Epithelial cell of proximal tubule (primary cell): ENCODE results near the gene DDX42. TPM values are rescaled to one million over a fixed set of nuclear protein-coding genes. Genes with fewer than 3 reads are reported as not detected.

ENCODE experiments used
- DNase-seq: peaks from one replicate; pipeline ENCODE4 v3.0.0-alpha.2; 2011; ENCODE audit warnings: low read depth
- H3K4me3 ChIP-seq: 2 replicates; pipeline ENCODE4 v1.5.1; 2011; ENCODE audit warnings: low read depth, mild to moderate bottlenecking, low read length
- CTCF ChIP-seq: conservative IDR thresholded peaks from 2 replicates; pipeline ENCODE4 v1.5.1; 2012; ENCODE audit warnings: low read depth, mild to moderate bottlenecking, low read length
- total RNA-seq: library from RNA; depleted of rRNA; stranded (reverse); fragments of >200 nt; gene quantifications from 2 replicates; pipeline ENCODE4 v1.2.3, GENCODE V29; 2015

The DDX42 gene
- total RNA-seq, 1 donor from 2014 or later, result 44.6 TPM

GRCh38 chr17:63821804-63822203, 47.8 kb downstream of the DDX42 start:
- no peak overlapping the region for H3K4me3 ChIP-seq
- DNase-seq, result no peak
- TF ChIP-seq CTCF, result no peak

GRCh38 chr17:63822537-63822936, 48.6 kb downstream of the DDX42 start:
- no peak overlapping the region for H3K4me3 ChIP-seq
- DNase-seq, result no peak
- no peak for TF ChIP-seq CTCF

- H3K4me3 ChIP-seq, result no peak overlapping the region
- no peak for TF ChIP-seq CTCF
- no peak for DNase-seq
Measured at GRCh38 chr17:63823659-63824331, 49.8 kb downstream of the DDX42 start.

- no peak for TF ChIP-seq CTCF
- no peak overlapping the region for H3K4me3 ChIP-seq
- DNase-seq, result no peak
Measured at GRCh38 chr17:63824362-63824761, 50.4 kb downstream of the DDX42 start.

- H3K4me3 ChIP-seq, result peak overlapping the region; percentile 97
- no peak for DNase-seq
- TF ChIP-seq CTCF, result no peak
Measured at GRCh38 chr17:63826468-63827001, 52.6 kb downstream of the DDX42 start.

- peak; percentile 34 for TF ChIP-seq CTCF
- peak; percentile 86 for DNase-seq
- H3K4me3 ChIP-seq, result peak within 1 kb of the TSS; percentile 97
Measured at GRCh38 chr17:63827002-63827800, 53.2 kb downstream of the DDX42 start, which contains the start of the genes FTSJ3 and PSMC5. Gene FTSJ3 (minus strand): TSS chr17:63827663. CDS start chr17:63826902, 761 bp downstream. Gene PSMC5 (plus strand): TSS chr17:63827431. CDS start chr17:63827491, 60 bp downstream.
